SKM-1 treated with dmso at 0.1 percent for 144 hours (cell line): ENCODE data around the gene BCAS4.
"Not testable (repeated sequence)": the region's sequence is repeated elsewhere in the genome, so short reads cannot be mapped to it uniquely, and the experiment has no call there.

Source experiments
- DNase-seq: peaks from one replicate; lab custom pipeline; 2025; ENCODE audit not compliant: unreplicated experiment; lab: John Stamatoyannopoulos, UW

The BCAS4 gene

GRCh38 chr20:50771419-50772080 is 23.3 kb upstream of the BCAS4 start:
- DNase-seq, result not testable (repeated sequence)

GRCh38 chr20:50772420-50773185 is 22.3 kb upstream of the BCAS4 start:
- no peak for DNase-seq

GRCh38 chr20:50774515-50774914 is 20.3 kb upstream of the BCAS4 start:
- DNase-seq, result no peak

- no peak for DNase-seq
Measured at GRCh38 chr20:50776122-50776817, 18.6 kb upstream of the BCAS4 start.

- DNase-seq, result no peak
Measured at GRCh38 chr20:50777373-50777772, 17.5 kb upstream of the BCAS4 start.

- DNase-seq, result not testable (repeated sequence)
Measured at GRCh38 chr20:50778994-50779393, 15.9 kb upstream of the BCAS4 start.

- DNase-seq, result no peak
Measured at GRCh38 chr20:50783390-50783789, 11.5 kb upstream of the BCAS4 start.

- no peak for DNase-seq
Measured at GRCh38 chr20:50783903-50784302, 11.0 kb upstream of the BCAS4 start.

- no peak for DNase-seq
Measured at GRCh38 chr20:50784464-50784863, 10.4 kb upstream of the BCAS4 start.

- no peak for DNase-seq
Measured at GRCh38 chr20:50786703-50787102, 8.2 kb upstream of the BCAS4 start.

- no peak for DNase-seq
Measured at GRCh38 chr20:50787181-50787580, 7.7 kb upstream of the BCAS4 start.

- DNase-seq, result no peak
Measured at GRCh38 chr20:50788045-50788991, 6.5 kb upstream of the BCAS4 start.

GRCh38 chr20:50789968-50790650 is 4.8 kb upstream of the BCAS4 start:
- no peak for DNase-seq

- DNase-seq, result peak; percentile 74
Measured at GRCh38 chr20:50790651-50791277, 4.1 kb upstream of the BCAS4 start.

- no peak for DNase-seq
Measured at GRCh38 chr20:50792708-50793574, 1.9 kb upstream of the BCAS4 start.

- DNase-seq, result peak; percentile 11
Measured at GRCh38 chr20:50793575-50794016, 1.3 kb upstream of the BCAS4 start.

- no peak for DNase-seq
Measured at GRCh38 chr20:50794181-50794845, 548 bp upstream of the BCAS4 start.

- no peak for DNase-seq
Measured at GRCh38 chr20:50797142-50797541, 2.3 kb downstream of the BCAS4 start.
